Sigmoid colon (tissue), 7 donors: ENCODE measurements around the gene ESM1. TPM values are rescaled to one million over a fixed set of nuclear protein-coding genes. Genes with fewer than 3 reads are reported as not detected.
"Not testable (repeated sequence)": the region's sequence is repeated elsewhere in the genome, so short reads cannot be mapped to it uniquely, and the experiment has no call there.

Experiments used
- DNase-seq: peaks from one replicate; pipeline ENCODE4 v3.0.0-alpha.2; 2019
- H3K27ac ChIP-seq, 4 donors: fragments of 200-600 bp; sonication (generic); one replicate each; pipeline ENCODE4 v1.5.1; 2016 to 2019; ENCODE audit warnings: mild to moderate bottlenecking in 1 of 4
- H3K27me3 ChIP-seq, 3 donors: fragments of 200-600 bp; sonication (generic); one replicate each; pipeline ENCODE4 v1.5.1; 2019; ENCODE audit warnings: mild to moderate bottlenecking in 1 of 3
- H3K36me3 ChIP-seq, 4 donors: fragments of 200-600 bp; sonication (generic); one replicate each; pipeline ENCODE4 v1.5.1; 2016 to 2019
- H3K4me1 ChIP-seq, 4 donors: fragments of 200-600 bp; sonication (generic); one replicate each; pipeline ENCODE4 v1.5.1; 2017 to 2019
- H3K4me3 ChIP-seq, 4 donors: fragments of 200-600 bp; sonication (generic); one replicate each; pipeline ENCODE4 v1.5.1; 2017 to 2019; ENCODE audit warnings: mild to moderate bottlenecking in 2 of 4, moderate library complexity in 1 of 4
- H3K9me3 ChIP-seq, 4 donors: fragments of 200-600 bp in 3 of 4; sonication (generic) in 3 of 4; one replicate each; pipeline versions ENCODE4 v1.5.1 to v1.6.1; 2013 to 2019
- EP300 ChIP-seq, 4 donors: sonication (generic); formaldehyde crosslinking; IDR thresholded peaks; one replicate each; pipeline ENCODE4 v1.6.1; 2017; ENCODE audit warnings: antibody characterized with exemption in 4 of 4
- POLR2A ChIP-seq, 2 donors: fragments of 450-650 bp; IDR thresholded peaks; one replicate each; pipeline ENCODE4 v1.6.1; 2016; ENCODE audit warnings: antibody characterized with exemption in 2 of 2, mild to moderate bottlenecking in 2 of 2, moderate library complexity in 2 of 2
- POLR2AphosphoS5 ChIP-seq, 4 donors: sonication (generic); formaldehyde crosslinking; IDR thresholded peaks; one replicate each; pipeline ENCODE4 v1.6.1; 2017; ENCODE audit warnings: antibody characterized with exemption in 4 of 4
- WGBS, 2 donors: extraction: QIAGEN DNeasy Blood & Tissue Kit; methylation state at CpG; one replicate each; pipeline ENCODE4 v1.1.7; 2013; 5-methylcytosine and 5-hydroxymethylcytosine counted together
- intact Hi-C: fragments of 100-400 bp; cut with DNase I; formaldehyde crosslinking; loops from one replicate; pipeline ENCODE4 v1.15.1; 2023
- polyA plus RNA-seq, 3 donors: library from polyadenylated mRNA; stranded (reverse); fragments of 200-250 nt; gene quantifications; one replicate each; pipeline ENCODE4 v1.2.3, GENCODE V29; 2013
- total RNA-seq, 4 donors: library from RNA; depleted of rRNA; stranded (reverse); fragments of >200 nt; gene quantifications; one replicate each; pipeline ENCODE4 v1.1.0, GENCODE V29; 2016
- TF ChIP-seq, protein P1 (sequence below), 4 experiments: fragments of 450-650 bp in 3 of 4; fragments of 200-600 bp in 1 of 4; IDR thresholded peaks; one replicate each; pipeline ENCODE4 v1.5.1; 2016 to 2019; ENCODE audit warnings: antibody characterized with exemption in 4 of 4, mild to moderate bottlenecking in 3 of 4, moderate library complexity in 2 of 4
- donor health status: healthy with polysubstance abuse.
- donor health status: Bipolar disorder and iron deficiency.
- donor health status: healthy.

ESM1 gene
- total and polyA plus RNA-seq, 7 donors: 0.26 TPM; not detected in 6

- Histone ChIP-seq H3K9me3 (no peaks in the 10 kb centered on the region), H3K4me3 (no peak overlapping the region), H3K4me1 (no peaks in the 10 kb centered on the region), H3K27me3 (no peaks in the 10 kb centered on the region), H3K27ac (no peak overlapping the region), H3K36me3 (no peaks in the 10 kb centered on the region)
- no peak for DNase-seq
- intact Hi-C loops: no loop called here
- WGBS, 2 donors: 41 to 62% methylated on average over 2 of the region's 2 CpGs
- no peak for TF ChIP-seq EP300 (IDR thresholded peaks at IDR 0.05)
- no peak for TF ChIP-seq POLR2A (IDR thresholded peaks at IDR 0.05)
- no peak for TF ChIP-seq POLR2AphosphoS5 (IDR thresholded peaks at IDR 0.05)
- TF ChIP-seq, protein P1, sequence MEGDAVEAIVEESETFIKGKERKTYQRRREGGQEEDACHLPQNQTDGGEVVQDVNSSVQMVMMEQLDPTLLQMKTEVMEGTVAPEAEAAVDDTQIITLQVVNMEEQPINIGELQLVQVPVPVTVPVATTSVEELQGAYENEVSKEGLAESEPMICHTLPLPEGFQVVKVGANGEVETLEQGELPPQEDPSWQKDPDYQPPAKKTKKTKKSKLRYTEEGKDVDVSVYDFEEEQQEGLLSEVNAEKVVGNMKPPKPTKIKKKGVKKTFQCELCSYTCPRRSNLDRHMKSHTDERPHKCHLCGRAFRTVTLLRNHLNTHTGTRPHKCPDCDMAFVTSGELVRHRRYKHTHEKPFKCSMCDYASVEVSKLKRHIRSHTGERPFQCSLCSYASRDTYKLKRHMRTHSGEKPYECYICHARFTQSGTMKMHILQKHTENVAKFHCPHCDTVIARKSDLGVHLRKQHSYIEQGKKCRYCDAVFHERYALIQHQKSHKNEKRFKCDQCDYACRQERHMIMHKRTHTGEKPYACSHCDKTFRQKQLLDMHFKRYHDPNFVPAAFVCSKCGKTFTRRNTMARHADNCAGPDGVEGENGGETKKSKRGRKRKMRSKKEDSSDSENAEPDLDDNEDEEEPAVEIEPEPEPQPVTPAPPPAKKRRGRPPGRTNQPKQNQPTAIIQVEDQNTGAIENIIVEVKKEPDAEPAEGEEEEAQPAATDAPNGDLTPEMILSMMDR (IDR thresholded peaks at IDR 0.05): no peak
Measured at GRCh38 chr5:55030220-55030619, 44.8 kb upstream of the ESM1 start.

GRCh38 chr5:55027595-55027994 lies 42.2 kb upstream of the ESM1 start:
- no peak overlapping the region for H3K4me3 ChIP-seq
- H3K27me3 ChIP-seq: no peaks in the 10 kb centered on the region
- 53 to 75% methylated on average over 3 of the region's 3 CpGs for WGBS, 2 donors
- TF ChIP-seq, protein P1 (IDR thresholded peaks at IDR 0.05): no peak
- no peak for TF ChIP-seq POLR2AphosphoS5 (IDR thresholded peaks at IDR 0.05)
- TF ChIP-seq POLR2A (IDR thresholded peaks at IDR 0.05): no peak
- no peak for TF ChIP-seq EP300 (IDR thresholded peaks at IDR 0.05)
- no peaks in the 10 kb centered on the region for H3K9me3 ChIP-seq
- no peaks in the 10 kb centered on the region for H3K4me1 ChIP-seq
- no peak overlapping the region for H3K27ac ChIP-seq
- no peak for DNase-seq
- H3K36me3 ChIP-seq: no peaks in the 10 kb centered on the region
- intact Hi-C loops: no loop called here

DNA sequence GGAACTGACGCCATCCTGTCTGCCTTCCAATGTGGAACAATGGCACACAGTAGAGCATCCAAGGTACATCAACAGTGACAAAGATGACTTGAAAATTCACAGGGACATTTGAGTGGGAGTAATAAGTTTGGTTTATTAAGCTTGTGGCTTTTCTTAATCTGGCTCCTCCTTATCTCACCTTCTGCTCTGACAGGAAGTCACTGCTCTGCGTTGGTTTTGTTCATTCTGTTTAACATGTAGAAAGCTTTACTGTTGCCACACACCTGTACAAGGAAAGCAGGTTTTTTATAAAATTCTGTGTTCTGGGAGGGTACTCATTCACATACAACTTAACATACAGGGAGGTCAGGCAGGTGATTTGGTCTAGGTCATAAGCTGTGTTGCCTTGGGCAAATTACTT lies 37.1 kb upstream of the ESM1 start:
- H3K4me3 ChIP-seq: no peak overlapping the region
- no peaks in the 10 kb centered on the region for H3K27me3 ChIP-seq
- H3K4me1 ChIP-seq: no peaks in the 10 kb centered on the region
- no peaks in the 10 kb centered on the region for H3K36me3 ChIP-seq
- WGBS, 2 donors: 68 to 71% methylated on average over 2 of the region's 2 CpGs
- no peak overlapping the region for H3K27ac ChIP-seq
- TF ChIP-seq, protein P1 (IDR thresholded peaks at IDR 0.05): no peak
- TF ChIP-seq POLR2AphosphoS5 (IDR thresholded peaks at IDR 0.05): no peak
- TF ChIP-seq EP300 (IDR thresholded peaks at IDR 0.05): no peak
- TF ChIP-seq POLR2A (IDR thresholded peaks at IDR 0.05): no peak
- H3K9me3 ChIP-seq: no peaks in the 10 kb centered on the region
- intact Hi-C loops: no loop called here
- no peak for DNase-seq

DNA sequence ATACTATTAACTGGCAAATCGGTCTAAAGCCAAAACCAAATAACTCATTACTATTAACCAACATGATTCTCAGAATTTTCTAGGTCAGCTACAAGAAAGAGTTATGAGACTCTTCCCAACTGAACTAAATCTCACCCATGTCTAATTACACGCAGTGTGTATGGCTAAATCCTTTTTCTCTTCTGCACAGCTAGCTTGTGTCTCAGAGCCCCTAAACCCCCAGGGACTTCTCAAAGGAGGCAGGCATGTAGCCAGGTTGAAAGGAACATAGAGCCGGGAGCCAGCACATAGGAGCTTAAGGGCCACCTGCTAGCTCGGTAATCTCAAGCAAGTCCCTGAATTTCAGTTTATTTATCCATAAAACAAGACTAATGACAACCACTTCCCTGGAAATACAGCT lies 36.4 kb upstream of the ESM1 start:
- 83% methylated on average over 4 of the region's 4 CpGs for WGBS, 2 donors
- intact Hi-C loops: no loop called here
- no peak for DNase-seq
- Histone ChIP-seq H3K27me3 (no peaks in the 10 kb centered on the region), H3K27ac (no peak overlapping the region), H3K36me3 (no peaks in the 10 kb centered on the region), H3K4me3 (no peak overlapping the region), H3K9me3 (no peaks in the 10 kb centered on the region), H3K4me1 (no peaks in the 10 kb centered on the region)
- TF ChIP-seq, protein P1 (IDR thresholded peaks at IDR 0.05): no peak
- TF ChIP-seq POLR2AphosphoS5 (IDR thresholded peaks at IDR 0.05): no peak

- no peaks in the 10 kb centered on the region for H3K36me3 ChIP-seq
- intact Hi-C loops: no loop called here
- no peak overlapping the region for H3K27ac ChIP-seq
- no peak overlapping the region for H3K4me3 ChIP-seq
- TF ChIP-seq EP300 (IDR thresholded peaks at IDR 0.05): no peak
- TF ChIP-seq POLR2AphosphoS5 (IDR thresholded peaks at IDR 0.05): no peak
- TF ChIP-seq POLR2A (IDR thresholded peaks at IDR 0.05): no peak
- no peak for DNase-seq
- WGBS, 2 donors: 43 to 62% methylated on average over 6 of the region's 6 CpGs
- no peaks in the 10 kb centered on the region for H3K9me3 ChIP-seq
- no peaks in the 10 kb centered on the region for H3K27me3 ChIP-seq
- no peaks in the 10 kb centered on the region for H3K4me1 ChIP-seq
Measured at GRCh38 chr5:55021410-55021809, 36.0 kb upstream of the ESM1 start.

GRCh38 chr5:55010149-55010548 lies 24.8 kb upstream of the ESM1 start:
- DNase-seq, H3K27me3 ChIP-seq, H3K36me3 ChIP-seq, H3K27ac ChIP-seq, H3K9me3 ChIP-seq, intact Hi-C loops, H3K4me1 ChIP-seq, H3K4me3 ChIP-seq: not testable (repeated sequence)
- 65 to 86% methylated on average over 1 of the region's 1 CpG for WGBS, 2 donors
